Stimulated activated CD8-positive, alpha-beta memory T cell treated with anti-CD3 and anti-CD28 coated beads, Interleukin-15, amount 100 ng/mL, for 4 hours (primary cell): ENCODE measurements around the gene GALR3.

Experiments used
- DNase-seq, 2 donors: peaks; one replicate each; pipeline ENCODE4 v3.0.0-alpha.2; 2020; ENCODE audit warnings: low read depth in 2 of 2

Gene GALR3

DNA sequence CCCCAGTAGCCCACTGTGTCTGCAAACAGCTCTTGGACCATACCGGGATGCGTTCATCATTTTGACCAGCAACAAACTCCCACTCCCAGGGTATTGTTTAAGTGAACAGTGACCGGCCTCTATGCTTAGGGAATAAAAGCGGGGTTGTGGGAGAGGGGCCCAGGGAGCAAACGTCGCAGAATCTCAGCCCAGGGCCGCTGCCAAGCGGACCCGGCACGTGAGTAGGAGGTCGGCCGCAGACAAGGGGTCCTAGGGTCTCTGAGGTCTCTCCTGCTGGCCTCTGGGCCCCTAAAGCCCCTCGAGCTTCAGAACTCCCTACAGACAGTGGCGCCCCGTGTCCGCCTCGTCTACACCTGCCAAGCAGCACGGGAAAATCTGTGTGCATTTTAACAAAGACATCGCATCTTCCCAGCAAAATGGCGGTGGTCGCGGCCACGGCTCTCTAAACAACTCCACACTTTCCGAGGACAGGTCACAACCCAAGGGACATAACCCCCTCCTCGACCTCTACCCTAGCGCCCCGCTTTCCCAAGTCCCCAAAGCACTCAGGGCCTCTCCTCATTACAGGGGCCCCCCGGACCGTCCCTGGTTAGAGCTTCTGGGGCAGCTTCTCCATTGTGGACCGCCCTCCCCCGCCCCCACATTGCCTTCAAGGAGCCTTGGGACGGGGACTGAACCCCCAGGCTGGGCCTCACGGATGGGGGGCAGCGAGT lies 19.4 kb upstream of the GALR3 start:
- no peak for DNase-seq

DNA sequence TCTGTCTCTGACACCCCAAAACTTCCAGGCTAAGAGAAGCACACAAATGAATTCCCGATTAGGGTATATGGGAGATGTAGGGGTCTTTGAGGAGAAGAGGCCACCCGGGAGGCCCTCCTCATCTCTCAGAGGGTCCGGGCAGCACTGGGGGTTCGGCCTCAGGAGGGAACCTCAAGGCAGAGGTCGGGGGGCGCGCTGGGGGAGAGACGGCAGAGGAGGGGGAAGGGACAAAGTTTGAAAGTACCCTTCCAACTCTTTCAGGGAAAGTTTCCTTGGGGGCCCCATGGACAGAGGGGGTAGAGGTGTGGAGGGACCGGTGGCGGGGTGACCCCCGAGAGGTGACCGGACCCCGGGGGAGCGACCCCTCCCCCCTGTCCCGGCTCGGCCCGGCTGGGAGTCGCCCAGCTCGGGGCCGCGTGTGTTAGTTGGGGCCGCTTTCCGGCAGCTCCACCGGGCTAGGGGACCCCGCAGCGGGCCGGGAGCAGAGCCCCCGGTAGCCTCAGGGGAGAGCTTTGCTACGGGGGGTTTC lies 18.8 kb upstream of the GALR3 start:
- no peak for DNase-seq

DNA sequence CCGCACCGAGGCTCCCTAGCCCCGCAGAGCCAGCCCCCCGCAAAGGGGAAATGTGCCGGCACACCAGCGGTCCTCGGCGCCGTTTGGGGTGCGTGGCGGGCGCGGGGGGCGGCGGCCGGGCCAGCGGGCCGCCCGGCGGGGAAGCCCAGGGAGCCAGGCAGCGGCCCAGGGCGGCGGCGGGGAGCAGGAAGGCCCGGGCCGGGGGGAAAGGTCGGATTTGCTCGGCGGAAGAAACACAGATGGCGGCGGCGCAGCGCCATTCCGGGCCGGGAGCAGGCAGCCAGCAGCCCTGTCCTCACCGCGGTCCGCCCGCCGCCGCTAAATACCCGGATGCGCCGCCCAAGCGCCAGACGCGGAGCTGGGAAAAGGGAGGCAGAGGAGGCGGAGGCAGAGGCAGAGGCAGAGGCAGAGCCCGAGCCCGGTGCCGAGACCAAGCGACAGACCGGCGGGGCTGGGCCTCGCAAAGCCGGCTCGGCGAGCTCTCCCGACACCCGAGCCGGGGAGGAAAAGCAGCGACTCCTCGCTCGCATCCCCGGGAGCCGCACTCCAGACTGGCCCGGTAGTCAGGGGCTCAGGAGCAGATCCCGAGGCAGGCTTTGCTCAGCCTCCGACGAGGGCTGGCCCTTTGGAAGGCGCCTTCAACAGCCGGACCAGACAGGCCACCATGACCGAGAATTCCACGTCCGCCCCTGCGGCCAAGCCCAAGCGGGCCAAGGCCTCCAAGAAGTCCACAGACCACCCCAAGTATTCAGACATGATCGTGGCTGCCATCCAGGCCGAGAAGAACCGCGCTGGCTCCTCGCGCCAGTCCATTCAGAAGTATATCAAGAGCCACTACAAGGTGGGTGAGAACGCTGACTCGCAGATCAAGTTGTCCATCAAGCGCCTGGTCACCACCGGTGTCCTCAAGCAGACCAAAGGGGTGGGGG lies 18.0 kb upstream of the GALR3 start:
- peak in 1 of 2 donors; percentile 23 for DNase-seq

DNA sequence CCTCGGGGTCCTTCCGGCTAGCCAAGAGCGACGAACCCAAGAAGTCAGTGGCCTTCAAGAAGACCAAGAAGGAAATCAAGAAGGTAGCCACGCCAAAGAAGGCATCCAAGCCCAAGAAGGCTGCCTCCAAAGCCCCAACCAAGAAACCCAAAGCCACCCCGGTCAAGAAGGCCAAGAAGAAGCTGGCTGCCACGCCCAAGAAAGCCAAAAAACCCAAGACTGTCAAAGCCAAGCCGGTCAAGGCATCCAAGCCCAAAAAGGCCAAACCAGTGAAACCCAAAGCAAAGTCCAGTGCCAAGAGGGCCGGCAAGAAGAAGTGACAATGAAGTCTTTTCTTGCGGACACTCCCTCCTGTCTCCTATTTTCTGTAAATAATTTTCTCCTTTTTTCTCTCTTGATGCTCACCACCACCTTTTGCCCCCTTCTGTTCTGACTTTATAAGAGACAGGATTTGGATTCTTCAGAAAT lies 17.3 kb upstream of the GALR3 start:
- no peak for DNase-seq

DNA sequence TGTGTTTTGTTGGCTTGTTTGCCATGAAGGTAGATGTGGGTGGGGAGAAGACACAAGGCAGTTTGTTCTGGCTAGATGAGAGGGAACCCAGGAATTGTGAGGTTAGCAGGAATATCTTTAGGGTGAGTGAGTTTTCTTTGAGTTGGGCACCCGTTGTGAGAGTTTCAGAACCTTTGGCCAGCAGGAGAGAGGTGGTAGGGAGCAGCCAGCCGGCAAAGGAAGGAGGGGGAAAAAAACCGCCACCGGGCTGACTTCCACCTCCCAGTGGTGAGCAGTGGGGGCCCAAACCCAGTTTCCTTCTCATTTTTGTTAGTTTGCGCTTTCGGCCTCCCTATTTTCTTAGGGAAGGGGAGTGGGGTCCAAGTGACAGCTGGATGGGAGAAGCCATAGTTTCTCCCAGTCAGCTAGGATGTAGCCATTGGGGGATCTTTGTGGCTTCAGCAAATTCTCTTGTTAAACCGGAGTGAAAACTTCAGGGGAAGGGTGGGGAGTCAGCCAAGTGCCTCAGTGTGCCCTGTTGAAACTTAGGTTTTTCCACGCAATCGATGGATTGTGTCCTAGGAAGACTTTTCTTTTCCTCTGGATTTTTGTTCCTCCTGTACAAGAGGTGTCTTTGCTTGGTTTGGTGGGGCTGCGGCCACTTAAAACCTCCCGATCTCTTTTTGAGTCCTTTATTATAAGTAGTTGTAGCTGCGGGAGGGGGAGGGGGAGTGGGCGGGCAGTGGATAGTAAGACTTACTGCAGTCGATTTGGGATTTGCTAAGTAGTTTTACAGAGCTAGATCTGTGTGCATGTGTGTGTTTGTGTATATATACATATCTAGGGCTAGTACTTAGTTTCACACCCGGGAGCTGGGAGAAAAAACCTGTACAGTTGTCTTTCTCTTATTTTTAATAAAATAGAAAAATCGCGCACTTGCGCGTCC lies 16.5 kb upstream of the GALR3 start:
- DNase-seq = no peak

DNA sequence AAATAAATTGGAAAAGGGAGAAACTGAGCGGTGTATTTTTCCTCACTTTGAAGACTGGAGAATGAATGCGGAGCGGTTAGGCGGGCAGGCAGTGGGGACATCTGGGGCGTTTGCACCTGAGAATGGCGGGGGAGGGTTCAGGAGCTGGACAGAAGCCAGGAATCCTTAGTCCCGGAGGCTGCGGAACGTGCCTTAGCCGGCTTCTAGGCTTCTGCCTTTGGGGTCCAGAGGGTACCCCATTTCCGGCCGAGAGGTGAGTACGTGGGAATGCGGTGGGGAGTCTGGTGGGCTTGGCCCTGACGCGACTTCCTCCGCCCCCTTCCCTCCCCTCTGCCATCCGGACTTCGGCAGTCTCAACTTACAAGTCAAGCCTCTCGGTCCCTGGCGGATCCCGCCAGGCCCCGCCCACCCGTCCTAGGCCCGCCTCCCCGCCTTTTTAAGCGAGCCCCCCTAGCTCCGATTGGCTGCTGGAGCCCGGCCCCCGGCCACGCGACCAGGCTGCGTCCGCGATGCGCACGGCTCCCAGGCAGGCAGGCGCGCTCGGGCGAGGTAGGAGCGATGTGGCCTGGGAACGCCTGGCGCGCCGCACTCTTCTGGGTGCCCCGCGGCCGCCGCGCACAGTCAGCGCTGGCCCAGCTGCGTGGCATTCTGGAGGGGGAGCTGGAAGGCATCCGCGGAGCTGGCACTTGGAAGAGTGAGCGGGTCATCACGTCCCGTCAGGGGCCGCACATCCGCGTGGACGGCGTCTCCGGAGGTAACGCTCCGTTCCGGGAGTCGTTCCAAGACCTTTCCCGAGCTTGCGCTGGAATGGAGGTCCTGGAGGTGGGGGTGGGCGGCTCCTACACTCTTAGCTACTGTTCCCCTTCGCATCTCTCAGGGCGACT lies 15.5 kb upstream of the GALR3 start, which contains the start of gene GCAT:
GCAT (plus strand) TSS at position 525 of the 884 bp plus-strand sequence; CDS start at position 559, 34 bp downstream.
- peak; percentile 70 to 74 for DNase-seq

DNA sequence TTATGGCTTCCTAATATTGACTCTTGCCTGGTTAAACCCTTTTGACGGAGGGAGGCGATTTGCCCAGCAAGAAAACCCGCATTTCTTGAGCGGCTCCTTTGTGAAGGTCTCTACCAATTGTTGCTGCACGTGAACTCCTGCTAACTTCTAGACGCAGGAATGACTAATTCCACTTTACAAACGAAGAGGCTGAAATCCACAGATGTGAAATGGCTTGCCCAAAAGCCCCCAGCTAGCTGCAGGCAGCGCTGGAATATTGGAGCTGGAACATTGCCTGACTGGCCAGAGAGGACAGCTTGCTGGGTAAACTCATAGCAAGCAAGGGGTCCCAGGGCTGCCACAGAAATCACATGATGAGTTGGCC lies 14.9 kb upstream of the GALR3 start:
- no peak for DNase-seq

DNA sequence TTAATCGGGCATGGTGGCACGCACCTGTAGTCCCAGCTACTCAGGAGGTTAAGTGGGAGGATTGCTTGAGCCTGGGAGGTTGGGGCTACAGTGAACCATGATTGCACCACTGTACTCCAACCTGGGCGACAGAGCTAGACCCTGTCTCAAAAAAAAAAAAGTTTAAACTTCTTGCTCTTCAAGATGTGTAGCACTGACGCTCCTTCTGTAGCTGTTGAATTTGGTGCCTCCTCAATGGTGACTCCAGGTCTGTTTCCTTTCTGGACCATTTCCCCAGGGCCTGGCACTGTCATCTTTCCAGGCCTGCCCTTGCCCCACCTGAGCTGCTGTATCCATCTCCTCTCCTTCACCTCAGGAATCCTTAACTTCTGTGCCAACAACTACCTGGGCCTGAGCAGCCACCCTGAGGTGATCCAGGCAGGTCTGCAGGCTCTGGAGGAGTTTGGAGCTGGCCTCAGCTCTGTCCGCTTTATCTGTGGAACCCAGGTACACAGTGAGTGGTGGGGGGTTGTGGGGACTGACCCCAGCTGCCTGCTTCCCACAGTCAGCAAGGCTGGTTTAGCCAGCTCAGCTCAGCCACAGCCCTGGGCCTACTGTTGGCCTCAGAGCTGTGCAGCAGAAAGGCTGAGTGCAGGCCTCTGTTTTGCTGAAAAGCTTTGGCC lies 13.4 kb upstream of the GALR3 start:
- no peak for DNase-seq

DNA sequence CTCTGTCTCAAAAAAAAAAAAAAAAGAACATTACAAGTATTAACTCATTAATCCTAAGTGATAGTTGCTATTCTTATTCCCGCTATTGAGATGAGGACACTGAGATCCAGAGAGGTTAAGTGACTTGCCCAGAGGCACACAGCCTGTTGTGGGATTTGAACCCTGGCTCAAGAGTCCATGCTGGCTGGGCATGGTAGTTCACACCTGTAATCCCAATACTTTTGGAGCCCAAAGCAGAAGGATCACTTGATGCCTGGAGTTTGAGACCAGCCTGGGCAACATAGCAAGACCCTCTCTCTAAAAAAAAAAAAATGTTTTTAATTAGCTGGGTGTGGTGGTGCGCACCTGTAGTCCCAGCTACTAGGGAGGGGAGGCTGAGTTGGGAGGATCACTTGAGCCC lies 11.3 kb upstream of the GALR3 start:
- no peak for DNase-seq

DNA sequence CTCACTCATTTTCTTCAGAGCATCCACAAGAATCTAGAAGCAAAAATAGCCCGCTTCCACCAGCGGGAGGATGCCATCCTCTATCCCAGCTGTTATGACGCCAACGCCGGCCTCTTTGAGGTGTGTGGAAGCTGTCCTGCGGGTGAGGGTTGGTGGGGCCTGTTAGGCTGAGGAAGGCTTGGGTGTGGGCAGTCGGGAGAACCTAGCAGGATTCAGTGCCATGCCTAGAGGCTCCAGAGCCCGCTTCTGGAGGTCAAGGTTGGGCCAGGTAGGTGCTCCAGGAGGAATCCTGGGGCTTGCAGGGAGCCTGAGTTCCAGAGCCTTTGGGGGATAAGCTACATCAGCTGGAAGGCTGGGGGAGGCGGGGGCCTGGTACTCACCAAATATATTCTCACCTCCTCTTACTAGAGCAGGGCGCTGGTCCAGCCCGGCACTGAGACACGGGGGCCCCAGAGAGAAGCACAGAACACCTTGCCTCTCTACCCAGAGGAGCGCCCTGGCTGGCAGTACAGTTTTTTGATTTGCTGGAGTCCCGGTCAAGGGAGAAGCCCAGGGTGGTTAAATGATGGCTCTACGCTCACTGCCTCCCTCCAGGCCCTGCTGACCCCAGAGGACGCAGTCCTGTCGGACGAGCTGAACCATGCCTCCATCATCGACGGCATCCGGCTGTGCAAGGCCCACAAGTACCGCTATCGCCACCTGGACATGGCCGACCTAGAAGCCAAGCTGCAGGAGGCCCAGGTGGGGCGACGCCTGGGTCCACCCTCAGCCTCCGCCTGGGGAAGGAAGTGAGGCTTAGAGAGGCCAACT lies 10.1 kb upstream of the GALR3 start:
- no peak for DNase-seq

DNA sequence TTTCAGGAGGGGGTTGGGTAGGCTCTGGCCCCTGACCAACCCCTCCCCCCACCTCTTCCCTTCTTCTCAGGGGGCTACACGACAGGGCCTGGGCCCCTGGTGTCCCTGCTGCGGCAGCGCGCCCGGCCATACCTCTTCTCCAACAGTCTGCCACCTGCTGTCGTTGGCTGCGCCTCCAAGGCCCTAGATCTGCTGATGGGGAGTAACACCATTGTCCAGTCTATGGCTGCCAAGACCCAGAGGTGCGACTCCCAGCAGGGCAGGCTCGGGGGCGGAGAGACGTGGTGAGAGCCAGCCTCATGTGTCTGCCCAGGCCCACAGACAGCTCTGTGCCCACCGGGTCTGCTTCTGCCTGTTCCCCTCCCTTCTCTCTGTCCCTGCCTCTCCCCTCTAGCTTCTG lies 7.6 kb upstream of the GALR3 start:
- no peak for DNase-seq

DNA sequence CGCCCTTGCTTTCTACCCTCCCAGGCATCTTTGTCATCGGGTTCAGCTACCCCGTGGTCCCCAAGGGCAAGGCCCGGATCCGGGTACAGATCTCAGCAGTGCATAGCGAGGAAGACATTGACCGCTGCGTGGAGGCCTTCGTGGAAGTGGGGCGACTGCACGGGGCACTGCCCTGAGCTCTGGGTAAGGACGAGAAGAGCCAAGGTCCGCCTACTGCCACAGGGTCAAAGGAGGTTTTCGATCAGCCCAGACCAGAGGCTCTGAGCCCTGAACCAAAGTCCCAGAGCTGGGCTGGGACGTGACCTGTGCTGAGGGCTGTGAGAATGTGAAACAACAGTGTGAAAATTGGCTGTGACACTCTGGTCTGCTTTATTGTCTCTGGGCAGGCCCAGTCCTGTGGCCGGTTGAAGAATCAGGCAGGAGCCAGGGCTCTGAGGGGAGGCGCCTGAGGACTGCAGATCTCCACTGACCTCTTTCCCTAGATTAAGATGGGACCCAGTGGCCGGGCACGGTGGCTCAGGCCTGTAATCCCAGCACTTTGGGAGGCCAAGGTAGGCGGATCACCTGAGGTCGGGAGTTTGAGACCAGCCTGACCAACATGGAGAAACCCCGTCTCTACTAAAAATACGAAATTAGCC lies 6.5 kb upstream of the GALR3 start:
- no peak for DNase-seq

DNA sequence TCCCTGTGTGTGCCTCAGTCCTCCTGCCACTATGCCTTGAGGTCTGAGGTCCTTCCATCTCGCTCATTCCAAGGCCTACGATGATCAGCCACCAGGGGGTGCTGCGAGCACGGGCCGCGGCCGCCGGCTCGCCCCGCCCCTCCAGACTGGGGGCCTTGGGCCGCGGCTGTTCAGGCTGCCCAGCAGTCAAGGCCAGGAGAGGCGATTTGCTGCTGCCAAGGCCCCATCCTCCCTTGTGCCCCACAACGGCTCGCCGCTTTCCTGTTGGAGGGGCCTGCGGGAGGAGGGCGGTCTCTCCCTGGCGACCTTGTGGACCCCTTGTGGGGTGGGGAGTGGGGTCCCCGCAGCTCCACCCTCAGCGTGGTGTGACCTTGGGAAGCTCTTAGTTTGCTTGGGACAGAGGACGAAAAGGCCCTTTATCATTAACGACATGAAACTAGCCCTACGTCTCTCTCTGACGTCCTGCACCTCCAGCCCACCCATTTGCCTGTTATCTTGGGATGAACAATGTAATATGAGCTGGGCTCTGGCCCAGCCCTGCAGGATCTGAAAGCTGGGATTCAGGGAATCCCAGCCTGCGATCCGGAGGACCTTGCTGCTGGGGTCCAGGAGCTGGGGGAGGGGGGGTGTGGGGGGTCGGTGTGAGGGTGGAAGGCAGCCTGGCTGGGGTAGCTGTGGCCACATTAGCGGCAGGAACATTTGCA lies 5.3 kb upstream of the GALR3 start:
- DNase-seq = peak; percentile 37 to 57

DNA sequence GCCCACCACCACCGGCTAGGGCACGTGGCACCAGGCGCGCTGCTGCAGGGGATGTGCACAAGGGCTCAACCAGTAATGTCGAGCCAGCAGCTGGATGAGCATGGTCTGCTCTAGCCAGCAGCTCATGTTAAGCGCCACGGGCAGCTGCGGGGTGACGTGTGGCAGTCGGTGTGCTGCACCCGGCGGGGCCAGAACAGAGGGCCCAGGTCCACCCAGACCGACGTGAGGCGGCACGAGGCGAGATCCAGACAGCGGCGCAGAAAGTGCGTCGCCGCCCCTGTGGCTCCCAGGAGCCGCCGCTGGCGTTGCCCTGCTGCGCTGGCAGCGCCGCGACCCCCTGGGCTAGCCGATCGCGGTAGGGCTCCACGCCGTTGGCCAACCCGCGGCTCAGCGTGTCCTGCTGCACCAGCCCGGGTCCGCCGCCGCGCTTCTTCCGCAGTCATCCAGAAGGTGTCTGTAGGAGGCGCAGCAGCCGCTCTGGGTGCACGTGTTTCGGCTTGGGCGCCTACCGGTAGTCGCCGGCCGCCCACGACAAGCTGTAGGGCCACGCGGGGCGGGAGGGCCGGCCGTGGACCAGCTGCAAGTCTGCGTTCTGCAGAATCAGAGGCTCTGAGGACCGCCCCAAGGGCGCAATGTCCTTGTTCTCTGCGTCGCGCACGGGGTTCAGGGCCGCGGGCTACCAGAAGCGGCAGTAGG lies 4.6 kb upstream of the GALR3 start:
- peak; percentile 27 to 28 for DNase-seq

DNA sequence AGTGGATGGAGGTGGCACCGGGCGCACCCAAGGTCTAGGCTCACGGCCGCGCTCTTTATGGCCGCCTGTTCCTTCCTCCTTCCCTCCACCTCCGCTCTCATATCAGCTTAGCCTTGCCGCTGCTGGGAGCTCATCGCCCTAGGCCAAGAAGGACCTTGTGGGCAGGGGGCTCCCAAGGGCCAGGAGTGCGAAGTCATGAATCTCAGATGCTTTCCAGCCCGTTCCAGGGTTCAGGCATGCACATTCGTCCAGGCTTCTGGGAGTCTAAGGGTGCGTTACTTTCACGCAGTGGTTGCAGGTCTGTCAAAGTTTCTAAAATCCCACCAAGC lies 4.1 kb upstream of the GALR3 start:
- no peak for DNase-seq

DNA sequence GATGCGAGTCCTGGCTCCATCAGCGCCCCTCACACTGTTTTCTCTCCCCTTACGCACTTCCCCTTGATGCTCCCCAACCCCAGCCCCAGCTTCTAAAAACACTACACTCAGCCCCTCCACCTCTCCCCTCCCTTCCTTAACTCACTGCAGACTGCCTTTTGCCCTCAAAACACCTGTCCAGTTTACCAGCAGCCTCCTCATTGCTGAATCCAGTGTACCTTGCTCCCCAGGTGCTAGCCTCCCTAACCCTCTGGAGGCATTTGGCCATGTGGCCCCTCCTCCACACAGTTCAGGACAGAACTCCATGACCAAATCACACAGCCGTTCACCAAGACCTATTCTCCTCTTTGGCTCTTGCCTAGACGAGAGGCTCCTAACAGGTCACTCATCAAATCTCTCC lies 2.8 kb upstream of the GALR3 start:
- DNase-seq = no peak

DNA sequence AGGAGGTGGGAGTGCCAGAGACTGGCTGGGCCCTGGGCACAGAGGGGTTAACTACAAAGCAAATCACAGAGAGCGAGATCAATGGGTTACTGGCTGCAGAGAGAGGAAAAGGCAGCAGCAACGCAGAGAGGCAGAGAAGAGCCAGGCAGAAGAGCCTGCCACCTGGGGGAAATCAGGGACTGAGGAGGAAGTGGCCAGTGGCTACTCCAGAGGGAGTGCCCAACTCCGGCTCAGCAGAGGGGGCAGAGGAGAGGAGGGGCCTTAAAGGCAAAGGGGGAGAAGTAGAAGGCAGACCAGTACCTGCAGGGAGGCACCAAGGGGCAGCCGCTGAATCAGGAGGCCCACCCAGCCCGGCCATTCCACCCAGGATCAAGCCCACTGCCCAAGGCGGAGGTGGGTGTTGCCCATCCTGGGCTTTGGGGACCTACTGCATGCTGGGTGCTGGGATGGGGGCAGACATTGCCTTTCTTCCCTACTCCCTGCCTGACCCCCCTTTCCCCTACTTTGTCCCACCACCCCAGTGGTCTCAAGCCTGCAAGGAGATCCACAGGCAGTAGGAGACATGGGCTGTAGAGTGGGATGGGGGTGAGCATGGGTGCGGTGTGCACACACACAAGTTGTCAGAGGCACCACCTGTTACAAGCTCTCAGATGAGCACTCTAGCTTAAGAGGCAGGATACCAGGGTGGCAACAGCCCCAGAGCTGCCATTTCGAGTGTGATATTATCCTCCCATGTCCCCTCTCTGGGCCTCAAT lies 926 bp upstream of the GALR3 start:
- no peak for DNase-seq
